ENCODE data around the gene WNK2.

GRCh38 chr9:93192721-93193387 lies 8.9 kb downstream of the WNK2 start:
- TF ChIP-seq EZH2 (IDR thresholded peaks at IDR 0.05) (no peak), POLR2AphosphoS5 (IDR thresholded peaks at IDR 0.05; ENCODE audit: borderline replicate concordance, low read depth, low read length) (no peak), FOXP2 (optimal IDR thresholded peaks at IDR 0.05; ENCODE audit: control extremely low read depth, extremely low read length, insufficient read depth) (no peak)
